H1 (cell line): ENCODE results near the gene PIK3CA. TPM values are rescaled to one million over a fixed set of nuclear protein-coding genes. Genes with fewer than 3 reads are reported as not detected.

ENCODE experiments used
- CBX8 ChIP-seq: fragments of 300-800, 300-1000 bp; sonication (generic); IDR thresholded peaks from 2 replicates; pipeline ENCODE4 v1.7.1; 2016; ENCODE audit warnings: low read depth, low read length, borderline replicate concordance
- CEBPB ChIP-seq: IDR thresholded peaks from 2 replicates; pipeline ENCODE4 v1.6.1; 2012; ENCODE audit warnings: low read depth, low read length
- CHD7 ChIP-seq: fragments of 300-600 bp; sonication (generic); IDR thresholded peaks from 2 replicates; pipeline ENCODE4 v1.7.1; 2012; ENCODE audit warnings: low read length, moderate library complexity, mild to moderate bottlenecking, inconsistent platforms; ENCODE audit not compliant: insufficient replicate concordance
- CTBP2 ChIP-seq: IDR thresholded peaks from 2 replicates; pipeline ENCODE4 v1.7.0; 2011; ENCODE audit warnings: borderline replicate concordance, mild to moderate bottlenecking, moderate library complexity, mixed read lengths, low read length; ENCODE audit not compliant: insufficient read depth, insufficient read length
- RNF2 ChIP-seq: fragments of 200-900, 300-1000 bp; sonication (generic); IDR thresholded peaks from 2 replicates; pipeline ENCODE4 v1.7.1; 2016; ENCODE audit warnings: borderline replicate concordance, low read depth, mild to moderate bottlenecking, antibody characterized with exemption, low read length; ENCODE audit not compliant: poor library complexity, severe bottlenecking; ENCODE audit errors: missing control alignments
- YY1 ChIP-seq: IDR thresholded peaks from 2 replicates; pipeline ENCODE4 v1.6.1; 2011; ENCODE audit warnings: low read depth, mild to moderate bottlenecking, low read length
- polyA plus RNA-seq, 7 experiments: library from polyadenylated mRNA; depleted of rRNA in 3 of 7; stranded (reverse) in 5 of 7; unstranded in 2 of 7; fragments of >200 nt in 5 of 7; fragments of 200-250 nt in 2 of 7; gene quantifications; 1 replicate in 5 of 7; 2 replicates in 1 of 7; 4 replicates in 1 of 7; pipeline versions ENCODE4 v1.2.1 to v1.2.3, GENCODE V29; 2011 to 2013; ENCODE audit warnings: missing spikeins in 2 of 7, mixed read lengths in 2 of 7
- total RNA-seq: library from RNA; stranded (reverse); fragmentation: NEBNext Ultra II Directional; extraction: Animal tissue kit (Norgen Biotek cat#: 25700); gene quantifications from 2 replicates; pipeline ENCODE4 v1.2.1, GENCODE V29; 2021
- TF ChIP-seq, protein P1 (sequence below), 3 experiments: IDR thresholded peaks; 1 replicate in 2 of 3; 2 replicates in 1 of 3; pipeline versions ENCODE4 v1.5.1 to v1.6.1; 2011; ENCODE audit warnings: low read length in 3 of 3, mild to moderate bottlenecking in 3 of 3, inconsistent platforms in 2 of 3, low read depth in 1 of 3, moderate library complexity in 1 of 3; ENCODE audit not compliant: insufficient read depth in 1 of 3; ENCODE audit errors: control extremely low read depth in 1 of 3

Gene PIK3CA
- total and polyA plus RNA-seq, 2 of the 8 experiments (the other 6 are each of a cell fraction or from before 2014, with no cell fraction given), result 1.6 to 11.3 TPM

GRCh38 chr3:179200790-179201189 lies 52.6 kb downstream of the PIK3CA start (continued):
- TF ChIP-seq CHD7 (no peak), CEBPB (no peak), YY1 (no peak), CBX8 (no peak), CTBP2 (no peak), RNF2 (no peak)
- TF ChIP-seq, protein P1, sequence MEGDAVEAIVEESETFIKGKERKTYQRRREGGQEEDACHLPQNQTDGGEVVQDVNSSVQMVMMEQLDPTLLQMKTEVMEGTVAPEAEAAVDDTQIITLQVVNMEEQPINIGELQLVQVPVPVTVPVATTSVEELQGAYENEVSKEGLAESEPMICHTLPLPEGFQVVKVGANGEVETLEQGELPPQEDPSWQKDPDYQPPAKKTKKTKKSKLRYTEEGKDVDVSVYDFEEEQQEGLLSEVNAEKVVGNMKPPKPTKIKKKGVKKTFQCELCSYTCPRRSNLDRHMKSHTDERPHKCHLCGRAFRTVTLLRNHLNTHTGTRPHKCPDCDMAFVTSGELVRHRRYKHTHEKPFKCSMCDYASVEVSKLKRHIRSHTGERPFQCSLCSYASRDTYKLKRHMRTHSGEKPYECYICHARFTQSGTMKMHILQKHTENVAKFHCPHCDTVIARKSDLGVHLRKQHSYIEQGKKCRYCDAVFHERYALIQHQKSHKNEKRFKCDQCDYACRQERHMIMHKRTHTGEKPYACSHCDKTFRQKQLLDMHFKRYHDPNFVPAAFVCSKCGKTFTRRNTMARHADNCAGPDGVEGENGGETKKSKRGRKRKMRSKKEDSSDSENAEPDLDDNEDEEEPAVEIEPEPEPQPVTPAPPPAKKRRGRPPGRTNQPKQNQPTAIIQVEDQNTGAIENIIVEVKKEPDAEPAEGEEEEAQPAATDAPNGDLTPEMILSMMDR (IDR thresholded peaks at IDR 0.05; ENCODE audit: control extremely low read depth in 1 of 3, insufficient read depth in 1 of 3, low read depth in 1 of 3, low read length in 3 of 3), result no peak
